Measurements from ENCODE around the gene TEC. TPM values are rescaled to one million over a fixed set of nuclear protein-coding genes. Genes with fewer than 3 reads are reported as not detected.

The TEC gene
- total RNA-seq, 1 experiment from 2014 or later, result 4.5 TPM

Other genes with a start within 250 kb of the TEC start
- 1.7 TPM for gene TXK, start 135.6 kb downstream of the TEC start, total RNA-seq (2021; ENCODE audit: unreplicated experiment)
- gene SLAIN2, start 71.7 kb upstream of the TEC start, total RNA-seq (2021; ENCODE audit: unreplicated experiment), result 50.3 TPM
- 8.4 TPM for gene SLC10A4, start 213.5 kb upstream of the TEC start, total RNA-seq (2021; ENCODE audit: unreplicated experiment)
- gene ZAR1, start 220.4 kb upstream of the TEC start, total RNA-seq (2021; ENCODE audit: unreplicated experiment), result 0.47 TPM